ENCODE data around the gene RAB26.
A peak's percentile ranks its signal among the peaks of the same experiment; 100 is the strongest.

Gene RAB26

GRCh38 chr16:2145843-2146242, 2.6 kb upstream of the RAB26 start:
- DNase-seq: no peak

- DNase-seq: no peak
These were observed 1.0 kb upstream of the RAB26 start for GRCh38 chr16:2147378-2147777.

- DNase-seq: no peak
These were observed 547 bp downstream of the RAB26 start for GRCh38 chr16:2148714-2149629.

GRCh38 chr16:2149630-2150417, 1.4 kb downstream of the RAB26 start:
- no peak for DNase-seq

- peak; percentile 93 for DNase-seq
These were observed 2.2 kb downstream of the RAB26 start for GRCh38 chr16:2150418-2151187.

- DNase-seq: no peak
These were observed 3.0 kb downstream of the RAB26 start for GRCh38 chr16:2151188-2152091.

GRCh38 chr16:2152695-2153506, 4.5 kb downstream of the RAB26 start:
- no peak for DNase-seq

- no peak for DNase-seq
These were observed 6.2 kb downstream of the RAB26 start for GRCh38 chr16:2154533-2155090.

- peak; percentile 100 for DNase-seq
These were observed 6.9 kb downstream of the RAB26 start, which contains the start of gene TRAF7 for GRCh38 chr16:2155091-2155950. Gene TRAF7, plus strand, starts transcription at chr16:2155782. Its CDS starts 8,139 bp downstream, at chr16:2163921.

GRCh38 chr16:2155977-2156848, 7.8 kb downstream of the RAB26 start:
- no peak for DNase-seq

GRCh38 chr16:2156849-2157224, 8.4 kb downstream of the RAB26 start:
- no peak for DNase-seq

- DNase-seq: no peak
These were observed 9.2 kb downstream of the RAB26 start for GRCh38 chr16:2157480-2158261.

- DNase-seq: no peak
These were observed 9.8 kb downstream of the RAB26 start for GRCh38 chr16:2158262-2158638.

GRCh38 chr16:2159175-2159838, 10.9 kb downstream of the RAB26 start:
- DNase-seq: no peak

GRCh38 chr16:2160915-2161551, 12.6 kb downstream of the RAB26 start:
- no peak for DNase-seq

- no peak for DNase-seq
These were observed 13.5 kb downstream of the RAB26 start for GRCh38 chr16:2161911-2162310.

- no peak for DNase-seq
These were observed 14.3 kb downstream of the RAB26 start for GRCh38 chr16:2162676-2163118.
